Astrocyte of the cerebellum (primary cell): ENCODE data around the gene GPR78.

Source experiments
- DNase-seq: peaks from one replicate; pipeline ENCODE4 v3.0.0-alpha.2; 2011; ENCODE audit warnings: low read depth
- H3K4me3 ChIP-seq: 2 replicates; pipeline ENCODE4 v1.5.1; 2011; ENCODE audit warnings: mild to moderate bottlenecking, low read depth, low read length, moderate library complexity
- CTCF ChIP-seq: IDR thresholded peaks from 2 replicates; pipeline ENCODE4 v1.5.1; 2012; ENCODE audit warnings: low read length, low read depth, moderate library complexity, mild to moderate bottlenecking; ENCODE audit errors: missing control alignments
- in situ Hi-C: cut with HindIII; loops from 2 replicates; pipeline ENCODE4 v1.10.0; 2017; ENCODE audit warnings: low sequenced_read_pairs

Gene GPR78

GRCh38 chr4:8593264-8594096 is 13.3 kb downstream of the GPR78 start:
- TF ChIP-seq CTCF: no peak
- no peak for DNase-seq
- in situ Hi-C loops: no loop called here
- peak overlapping the region; percentile 45 for H3K4me3 ChIP-seq

GRCh38 chr4:8594097-8595038 is 14.2 kb downstream of the GPR78 start:
- in situ Hi-C loops: loop anchor here (5.0 kb wide), 2 partner anchors 92 to 127 kb away; no protein-coding TSS in a partner anchor
- peak overlapping the region; percentile 45 for H3K4me3 ChIP-seq
- DNase-seq: peak; percentile 59
- TF ChIP-seq CTCF: peak; percentile 72

- DNase-seq: peak; percentile 19
- no peak overlapping the region for H3K4me3 ChIP-seq
- in situ Hi-C loops: loop anchor here (5.0 kb wide), 2 partner anchors 93 to 128 kb away; no protein-coding TSS in a partner anchor
- TF ChIP-seq CTCF: no peak
Measured at GRCh38 chr4:8595237-8596087, 15.3 kb downstream of the GPR78 start.

GRCh38 chr4:8596891-8597290 is 16.7 kb downstream of the GPR78 start:
- in situ Hi-C loops: loop anchor here (5.0 kb wide), 2 partner anchors 95 to 130 kb away; no protein-coding TSS in a partner anchor
- DNase-seq: no peak
- no peak overlapping the region for H3K4me3 ChIP-seq
- TF ChIP-seq CTCF: no peak

- no peak for DNase-seq
- H3K4me3 ChIP-seq: no peak overlapping the region
- no peak for TF ChIP-seq CTCF
- in situ Hi-C loops: loop anchor here (5.0 kb wide), 2 partner anchors 95 to 130 kb away; no protein-coding TSS in a partner anchor
Measured at GRCh38 chr4:8597319-8597718, 17.1 kb downstream of the GPR78 start.

GRCh38 chr4:8597791-8598190 is 17.6 kb downstream of the GPR78 start:
- no peak for TF ChIP-seq CTCF
- in situ Hi-C loops: loop anchor here (5.0 kb wide), 2 partner anchors 95 to 130 kb away; no protein-coding TSS in a partner anchor
- no peak overlapping the region for H3K4me3 ChIP-seq
- no peak for DNase-seq
